Peyer's patch (tissue), 4 donors: Measurements from ENCODE around the gene LAMP5.

Experiments used
- CTCF ChIP-seq, 6 experiments: fragments of 450-650 bp in 4 of 6; fragments of 200-600 bp in 2 of 6; sonication (generic) in 1 of 6; IDR thresholded peaks; one replicate each; pipeline ENCODE4 v1.5.1; 2017 to 2019; ENCODE audit warnings: antibody characterized with exemption in 6 of 6, mild to moderate bottlenecking in 3 of 6, moderate library complexity in 1 of 6
- POLR2A ChIP-seq, 2 donors: fragments of 450-650 bp; IDR thresholded peaks; one replicate each; pipeline ENCODE4 v1.5.1; 2017; ENCODE audit warnings: antibody characterized with exemption in 2 of 2, mild to moderate bottlenecking in 2 of 2, moderate library complexity in 2 of 2

- TF ChIP-seq CTCF (IDR thresholded peaks at IDR 0.05) (no peak), POLR2A (IDR thresholded peaks at IDR 0.05) (no peak)
These were observed 61.4 kb downstream of the LAMP5 start for GRCh38 chr20:9575836-9576235.
